Lower leg skin (tissue), 3 donors: ENCODE results near the gene DUS2.

Experiments
- CTCF ChIP-seq, 3 donors: fragments of 450-650 bp; IDR thresholded peaks; one replicate each; pipeline ENCODE4 v1.5.1; 2016; ENCODE audit warnings: antibody characterized with exemption in 3 of 3, mild to moderate bottlenecking in 3 of 3, moderate library complexity in 2 of 3
- POLR2A ChIP-seq, 2 donors: fragments of 450-650 bp; IDR thresholded peaks; one replicate each; pipeline ENCODE4 v1.6.1; 2016 to 2017; ENCODE audit warnings: antibody characterized with exemption in 2 of 2, mild to moderate bottlenecking in 1 of 2, moderate library complexity in 1 of 2

DNA sequence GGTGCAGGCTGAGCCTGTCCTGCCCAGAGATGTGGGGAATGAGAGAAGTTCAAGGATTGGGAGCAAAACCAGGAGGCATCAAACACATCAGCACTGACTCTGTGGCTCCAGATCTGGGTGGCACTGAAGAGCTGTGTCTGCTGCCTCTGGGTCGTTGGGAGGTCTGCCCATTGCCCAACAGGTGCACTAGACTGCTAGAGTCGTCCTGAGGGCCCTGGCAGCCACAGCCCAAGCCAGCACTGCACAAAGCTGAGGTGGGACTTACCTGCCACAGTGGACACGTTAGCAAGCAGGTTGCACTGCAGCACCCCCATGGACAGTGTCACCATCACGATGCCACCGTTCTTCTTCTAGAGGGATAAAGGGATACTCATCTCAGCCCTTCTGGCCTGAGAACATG is 46.1 kb upstream of the DUS2 start:
- TF ChIP-seq CTCF (IDR thresholded peaks at IDR 0.05) (no peak), POLR2A (IDR thresholded peaks at IDR 0.05) (no peak)
